HG03442 (cell line): Measurements from ENCODE around the gene TEX19.
"Not testable (repeated sequence)": the region's sequence is repeated elsewhere in the genome, so short reads cannot be mapped to it uniquely, and the experiment has no call there.

Experiments
- ATAC-seq: cut with Tn5 transposase; IDR thresholded peaks from one replicate; pipeline ENCODE4 v1.9.1; 2021; ENCODE audit warnings: mild to moderate bottlenecking, moderate library complexity; ENCODE audit not compliant: unreplicated experiment

Gene TEX19

GRCh38 chr17:82374626-82375331 lies 15.7 kb downstream of the TEX19 start:
- no peak for ATAC-seq

- no peak for ATAC-seq
These were observed 16.5 kb downstream of the TEX19 start for GRCh38 chr17:82375359-82376041.

DNA sequence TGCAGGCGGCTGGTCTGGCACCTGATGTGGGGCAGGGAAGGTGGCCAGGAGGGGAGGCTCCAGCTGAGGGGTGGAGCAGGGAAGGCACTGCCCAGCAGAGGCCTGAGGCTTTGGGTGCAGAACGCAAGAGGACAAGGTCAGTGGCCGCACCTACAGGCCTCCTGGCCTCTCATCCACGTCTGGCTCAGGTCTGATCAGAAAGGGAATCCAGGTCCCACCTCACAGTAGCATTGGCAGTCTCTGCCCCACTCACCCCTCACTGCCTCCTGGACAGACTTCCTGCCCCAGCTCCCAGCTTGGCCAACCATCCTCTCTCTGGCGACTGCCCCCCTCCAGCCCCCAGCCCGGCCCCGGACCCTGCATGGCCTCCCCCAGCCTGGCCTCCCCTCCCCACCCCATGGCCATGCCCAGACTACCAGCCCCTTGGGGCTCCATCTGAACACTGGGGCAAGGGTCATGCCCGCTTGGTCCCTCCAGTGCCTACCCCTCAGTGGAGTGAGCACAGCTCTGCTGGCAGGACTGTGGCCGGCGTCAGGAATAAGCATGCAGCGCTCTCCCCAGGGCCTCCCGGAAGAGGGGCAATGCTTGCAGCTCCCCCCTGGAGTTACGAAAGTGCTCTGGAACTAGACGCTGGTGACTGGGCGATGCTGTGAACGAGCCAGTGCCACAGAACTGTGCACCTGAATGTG lies 17.1 kb downstream of the TEX19 start:
- ATAC-seq = no peak

DNA sequence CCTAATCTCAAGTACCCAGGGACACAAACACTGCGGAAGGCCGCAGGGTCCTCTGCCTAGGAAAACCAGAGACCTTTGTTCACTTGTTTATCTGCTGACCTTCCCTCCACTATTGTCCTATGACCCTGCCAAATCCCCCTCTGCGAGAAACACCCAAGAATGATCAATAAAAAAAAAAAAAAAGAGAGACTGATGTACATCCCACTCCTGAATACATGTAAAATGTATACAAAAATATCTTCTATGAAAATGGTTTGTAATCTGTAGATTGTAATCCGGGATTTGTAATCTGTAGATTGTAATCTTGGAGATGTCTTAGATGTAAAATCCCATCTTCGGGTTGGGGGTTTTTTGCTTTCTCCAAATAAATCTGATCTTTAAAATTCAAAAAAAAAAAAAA lies 18.2 kb downstream of the TEX19 start:
- not testable (repeated sequence) for ATAC-seq

DNA sequence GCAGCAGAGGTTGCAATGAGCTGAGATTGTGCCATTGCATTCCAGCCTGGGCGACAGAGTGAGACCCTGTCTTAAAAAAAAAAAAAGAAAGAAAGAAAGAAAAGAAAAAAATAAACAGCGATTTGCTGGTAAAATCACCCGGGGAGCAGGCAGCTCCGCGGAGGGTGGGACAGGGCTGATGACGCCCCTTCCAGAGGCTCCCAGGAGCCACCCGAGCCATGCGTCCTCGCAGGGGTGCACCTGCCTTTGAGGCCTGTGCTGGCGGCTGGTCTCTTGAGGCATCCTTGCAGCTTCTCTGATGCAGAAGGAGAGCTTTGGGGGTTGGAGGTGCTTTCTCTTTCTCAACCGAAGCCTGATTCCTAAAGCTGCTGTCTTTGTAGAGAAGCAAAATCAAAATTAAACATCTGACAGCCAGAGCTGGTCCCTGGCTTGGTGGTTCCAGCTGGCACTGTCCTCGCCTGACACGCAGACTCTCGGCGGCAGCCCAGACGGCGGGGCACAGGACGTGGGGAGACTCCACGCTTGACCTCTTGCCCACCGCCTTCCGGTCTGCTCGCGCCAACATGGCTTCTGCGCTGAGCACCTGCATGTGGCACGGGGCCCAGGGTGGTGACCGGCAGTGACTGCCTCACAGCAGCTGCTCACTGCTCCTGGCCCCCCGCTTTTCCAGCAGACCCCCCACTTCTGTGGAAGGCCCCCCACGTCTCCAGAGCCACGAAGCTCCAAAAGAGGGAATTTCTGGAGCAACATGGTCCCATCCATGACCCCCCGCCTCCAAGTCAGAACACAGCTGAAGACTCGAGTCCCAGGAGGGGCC lies 19.1 kb downstream of the TEX19 start:
- no peak for ATAC-seq

DNA sequence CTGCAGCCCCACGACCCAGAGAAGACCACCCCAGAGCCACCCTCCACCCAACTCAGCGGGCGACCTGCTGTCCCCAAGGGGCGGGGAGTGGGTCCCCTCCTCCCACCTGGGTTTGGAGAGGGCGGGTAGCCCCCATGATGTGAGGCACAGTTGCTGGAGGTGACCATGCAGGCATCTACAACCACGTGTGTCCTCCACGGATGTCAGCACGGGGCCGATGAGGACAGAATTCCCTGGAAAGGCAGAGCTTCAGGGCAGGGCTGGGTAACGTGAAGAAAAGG lies 19.6 kb downstream of the TEX19 start:
- ATAC-seq = no peak

- ATAC-seq = no peak
These were observed 22.0 kb downstream of the TEX19 start for GRCh38 chr17:82380860-82381702.

DNA sequence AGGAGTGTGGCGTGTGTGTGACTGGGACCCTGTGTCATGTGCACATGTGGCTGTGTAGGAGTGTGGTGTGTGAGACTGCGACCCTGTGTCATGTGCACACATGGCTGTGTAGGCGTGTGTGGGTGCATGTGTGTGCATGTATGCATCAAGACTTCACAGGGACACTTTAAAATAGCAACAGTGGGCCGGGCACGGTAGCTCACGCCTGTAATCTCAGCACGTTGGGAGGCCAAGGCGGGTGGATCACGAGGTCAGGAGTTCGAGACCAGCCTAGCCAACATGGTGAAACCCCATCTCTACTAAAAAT lies 22.6 kb downstream of the TEX19 start:
- ATAC-seq = not testable (repeated sequence)

DNA sequence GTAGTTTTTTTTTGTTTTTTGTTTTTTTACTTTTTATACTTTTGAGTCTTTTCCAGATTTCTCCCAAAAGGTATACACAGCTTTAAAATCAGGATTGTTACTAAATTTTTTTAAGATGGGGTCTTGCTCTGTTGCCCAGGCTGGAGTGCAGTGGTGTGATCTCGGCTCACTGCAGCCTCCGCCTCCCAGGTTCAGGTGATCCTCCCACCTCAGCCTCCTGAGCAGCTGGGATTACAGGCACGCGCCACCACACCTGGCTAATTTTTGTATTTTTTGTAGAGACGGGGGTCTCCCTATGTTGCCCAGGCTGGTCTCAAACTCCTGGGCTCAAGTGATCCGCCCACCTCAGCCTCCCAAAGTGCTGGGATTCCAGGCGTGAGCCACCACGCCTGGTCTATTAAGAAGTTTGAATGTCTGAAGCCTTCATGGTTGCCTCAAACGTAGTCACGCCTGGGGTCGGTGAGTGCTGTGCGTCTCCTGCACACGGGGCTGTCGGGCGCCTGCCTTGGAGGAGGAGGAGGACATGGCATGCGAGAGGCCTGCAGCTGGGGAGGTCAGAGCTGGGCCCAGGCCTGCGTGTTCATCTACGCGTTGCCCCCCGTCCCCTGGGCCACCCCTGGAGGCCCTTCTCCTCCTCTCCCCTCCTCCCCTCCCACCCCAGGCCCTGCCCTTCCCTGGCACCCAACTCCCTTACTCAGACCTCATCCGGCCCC lies 23.3 kb downstream of the TEX19 start:
- ATAC-seq = not testable (repeated sequence)

- ATAC-seq = no peak
These were observed 23.8 kb downstream of the TEX19 start for GRCh38 chr17:82382933-82383255.

- ATAC-seq = no peak
These were observed 24.4 kb downstream of the TEX19 start for GRCh38 chr17:82383411-82383810.

DNA sequence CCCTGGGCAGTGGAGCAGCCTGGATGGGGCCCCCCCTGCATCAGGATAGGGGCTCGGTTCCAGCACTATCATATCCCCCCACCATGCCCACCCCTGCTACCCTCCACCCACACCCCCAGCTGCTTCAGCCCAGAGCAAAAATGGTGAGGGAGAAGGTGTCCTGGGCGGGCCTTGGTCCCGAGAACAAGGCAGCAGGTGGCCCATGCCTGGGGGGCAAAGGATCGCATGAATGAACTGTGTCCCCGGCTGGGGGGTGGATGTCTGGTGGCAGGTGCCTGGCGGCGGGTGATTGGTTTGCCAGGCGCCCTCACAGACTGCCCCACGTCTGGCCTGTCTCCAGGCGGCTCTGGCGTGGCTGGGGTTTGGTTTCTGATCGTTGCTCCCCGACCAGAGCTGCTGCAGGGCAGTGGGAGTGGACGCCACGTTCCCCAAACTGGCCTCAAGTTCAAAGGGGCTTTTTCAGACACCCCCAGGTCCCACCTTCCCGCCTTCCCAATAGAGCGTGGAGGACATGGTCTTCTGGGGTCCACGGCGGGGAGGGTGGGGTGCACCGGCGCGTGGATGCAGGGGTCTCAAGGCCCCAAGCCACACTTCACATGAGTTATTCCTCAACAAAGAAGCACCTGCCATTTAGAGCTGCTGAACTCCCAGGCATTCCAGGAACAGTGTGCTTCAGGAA lies 25.1 kb downstream of the TEX19 start:
- ATAC-seq = no peak

DNA sequence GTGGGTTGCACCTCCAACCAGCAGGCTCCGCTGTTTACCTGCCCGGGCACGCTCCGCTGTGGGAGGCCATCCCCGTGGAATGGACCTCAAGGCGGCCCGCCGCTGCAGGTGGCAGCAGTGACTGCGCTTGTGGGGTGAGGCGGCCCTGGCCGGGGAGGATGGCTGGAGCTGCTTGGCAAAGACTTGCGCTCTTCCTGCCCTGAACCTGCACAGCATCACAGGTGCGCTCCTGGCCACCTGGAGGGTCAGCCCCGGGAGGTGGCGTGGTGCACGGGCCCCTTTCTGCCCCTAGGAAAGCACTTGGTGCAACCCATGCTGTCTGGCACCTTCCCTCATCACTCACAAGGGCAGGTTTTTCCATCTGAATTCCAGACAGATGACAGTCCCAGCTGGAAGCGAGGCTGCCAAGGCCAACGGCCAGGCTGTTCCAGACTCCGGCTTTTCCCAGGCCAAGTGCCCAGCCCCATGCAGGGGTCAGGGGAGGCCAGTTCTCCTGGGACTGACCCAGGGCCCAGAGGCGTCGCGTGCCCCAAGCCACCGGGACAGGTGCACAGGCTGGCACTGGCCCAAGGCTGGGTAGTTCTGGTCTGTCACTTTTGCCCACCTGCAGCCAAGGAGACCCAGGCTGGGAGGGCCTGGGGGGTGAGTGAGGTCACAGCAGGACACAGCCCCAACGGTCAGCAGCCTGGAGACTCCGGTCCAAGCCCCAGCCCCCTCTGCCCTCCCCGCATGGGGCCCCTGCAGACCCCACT lies 25.9 kb downstream of the TEX19 start:
- no peak for ATAC-seq

GRCh38 chr17:82385559-82386254 lies 26.7 kb downstream of the TEX19 start:
- no peak for ATAC-seq

- ATAC-seq = no peak
These were observed 27.3 kb downstream of the TEX19 start for GRCh38 chr17:82386255-82386831.

DNA sequence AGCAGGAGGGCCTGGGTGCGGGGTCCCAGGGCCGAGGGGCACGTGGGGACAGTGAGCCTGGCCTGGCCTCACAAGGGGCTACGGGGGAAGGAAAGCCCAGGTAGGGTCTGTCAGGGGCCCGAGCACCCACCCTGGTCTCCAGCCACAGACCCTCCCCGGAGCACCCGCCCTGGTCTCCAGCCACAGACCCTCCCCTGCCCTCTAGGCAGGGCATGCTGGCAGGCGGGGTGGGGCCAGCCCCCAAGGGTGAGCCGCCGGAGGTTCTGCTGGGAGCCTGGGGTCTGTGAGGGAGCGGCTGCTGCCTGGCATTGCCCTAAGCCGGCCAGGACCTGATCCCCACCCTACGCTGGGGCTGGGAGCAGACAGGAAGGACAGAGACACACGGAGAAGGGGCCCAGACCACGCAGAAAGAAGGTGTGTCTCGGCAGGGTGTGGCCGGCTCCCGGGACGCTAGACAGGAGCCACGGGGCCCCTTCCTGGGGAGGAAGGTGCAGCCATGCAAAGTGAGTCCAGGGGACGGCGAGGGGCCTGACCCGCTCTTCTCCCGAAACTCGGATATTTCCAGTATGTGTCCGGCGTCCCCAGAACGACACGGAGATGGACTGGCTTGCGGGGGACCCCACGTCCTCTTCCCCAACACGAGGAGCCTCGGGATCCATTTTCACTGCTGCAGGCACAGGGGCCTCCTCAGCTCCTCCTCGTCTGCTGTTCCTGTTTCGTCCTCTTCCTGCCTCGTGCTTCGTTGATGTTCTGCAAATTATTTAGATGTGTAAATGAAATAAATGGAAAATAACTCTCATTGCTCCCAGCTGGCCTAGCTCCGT lies 28.0 kb downstream of the TEX19 start:
- no peak for ATAC-seq

GRCh38 chr17:82387705-82388106 lies 28.7 kb downstream of the TEX19 start:
- ATAC-seq = no peak
